ENCODE measurements around the gene FOXP1.

DNA sequence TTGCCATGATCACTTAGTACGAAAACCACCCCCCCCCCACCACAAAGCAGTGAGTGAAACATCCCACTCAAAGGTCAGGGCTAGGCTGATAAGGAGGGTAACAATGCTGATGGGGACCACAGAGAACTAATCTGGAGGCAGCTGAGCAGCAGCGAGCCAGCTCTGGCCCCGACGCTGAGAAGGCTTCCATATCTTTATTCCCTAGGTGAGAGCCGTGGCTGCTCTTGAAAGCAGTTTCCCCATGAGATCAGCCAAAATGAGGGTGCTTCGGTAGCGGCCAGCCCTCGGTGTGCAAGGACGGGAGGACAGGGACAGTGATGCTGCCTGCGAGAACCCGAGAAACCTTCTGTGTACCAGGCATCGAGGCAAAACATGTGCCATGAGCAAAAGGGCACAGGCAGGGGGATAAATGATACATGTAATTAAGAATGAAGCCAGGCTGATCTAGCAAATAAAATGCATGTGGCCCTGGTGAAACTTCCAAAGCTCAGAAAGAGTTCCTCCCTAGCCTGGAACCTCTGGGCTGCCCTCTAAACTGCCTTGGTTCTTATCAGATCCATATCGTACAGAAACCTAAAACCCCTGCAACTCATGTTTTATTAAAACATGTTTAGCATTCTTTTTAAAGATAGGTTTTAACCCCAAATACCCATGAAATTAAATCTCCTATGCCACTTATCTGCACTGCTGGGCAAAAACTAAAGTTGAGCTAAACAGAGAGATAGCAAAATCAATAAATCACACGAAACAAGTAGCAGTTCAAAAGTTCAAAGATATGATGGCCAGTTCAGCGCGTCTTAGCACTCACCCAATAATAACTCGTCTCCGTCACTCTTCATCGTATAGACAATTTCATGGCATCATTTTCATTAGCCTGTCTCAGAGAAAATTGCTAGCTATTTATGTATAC, 337.3 kb downstream of the FOXP1 start:
- TF ChIP-seq, protein P1, sequence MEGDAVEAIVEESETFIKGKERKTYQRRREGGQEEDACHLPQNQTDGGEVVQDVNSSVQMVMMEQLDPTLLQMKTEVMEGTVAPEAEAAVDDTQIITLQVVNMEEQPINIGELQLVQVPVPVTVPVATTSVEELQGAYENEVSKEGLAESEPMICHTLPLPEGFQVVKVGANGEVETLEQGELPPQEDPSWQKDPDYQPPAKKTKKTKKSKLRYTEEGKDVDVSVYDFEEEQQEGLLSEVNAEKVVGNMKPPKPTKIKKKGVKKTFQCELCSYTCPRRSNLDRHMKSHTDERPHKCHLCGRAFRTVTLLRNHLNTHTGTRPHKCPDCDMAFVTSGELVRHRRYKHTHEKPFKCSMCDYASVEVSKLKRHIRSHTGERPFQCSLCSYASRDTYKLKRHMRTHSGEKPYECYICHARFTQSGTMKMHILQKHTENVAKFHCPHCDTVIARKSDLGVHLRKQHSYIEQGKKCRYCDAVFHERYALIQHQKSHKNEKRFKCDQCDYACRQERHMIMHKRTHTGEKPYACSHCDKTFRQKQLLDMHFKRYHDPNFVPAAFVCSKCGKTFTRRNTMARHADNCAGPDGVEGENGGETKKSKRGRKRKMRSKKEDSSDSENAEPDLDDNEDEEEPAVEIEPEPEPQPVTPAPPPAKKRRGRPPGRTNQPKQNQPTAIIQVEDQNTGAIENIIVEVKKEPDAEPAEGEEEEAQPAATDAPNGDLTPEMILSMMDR (IDR thresholded peaks at IDR 0.05), result no peak
- no peak for TF ChIP-seq POLR2A (IDR thresholded peaks at IDR 0.05)
